AG20443 (cell line): ENCODE results near the gene SLC6A7.

Source experiments
- DNase-seq: peaks from one replicate; pipeline ENCODE4 v3.0.0; 2012; ENCODE audit warnings: low spot score, mixed read lengths

Gene SLC6A7

GRCh38 chr5:150189728-150190502 is at the start of gene SLC6A7:
TSS of gene SLC6A7 (plus strand) at chr5:150190062. CDS start at chr5:150190328, 266 bp downstream.
- DNase-seq, result peak; percentile 43

GRCh38 chr5:150140830-150141229 is 49.0 kb upstream of the SLC6A7 start:
- no peak for DNase-seq

- DNase-seq, result peak; percentile 78
These were observed 48.2 kb upstream of the SLC6A7 start for GRCh38 chr5:150141544-150142184.

DNA sequence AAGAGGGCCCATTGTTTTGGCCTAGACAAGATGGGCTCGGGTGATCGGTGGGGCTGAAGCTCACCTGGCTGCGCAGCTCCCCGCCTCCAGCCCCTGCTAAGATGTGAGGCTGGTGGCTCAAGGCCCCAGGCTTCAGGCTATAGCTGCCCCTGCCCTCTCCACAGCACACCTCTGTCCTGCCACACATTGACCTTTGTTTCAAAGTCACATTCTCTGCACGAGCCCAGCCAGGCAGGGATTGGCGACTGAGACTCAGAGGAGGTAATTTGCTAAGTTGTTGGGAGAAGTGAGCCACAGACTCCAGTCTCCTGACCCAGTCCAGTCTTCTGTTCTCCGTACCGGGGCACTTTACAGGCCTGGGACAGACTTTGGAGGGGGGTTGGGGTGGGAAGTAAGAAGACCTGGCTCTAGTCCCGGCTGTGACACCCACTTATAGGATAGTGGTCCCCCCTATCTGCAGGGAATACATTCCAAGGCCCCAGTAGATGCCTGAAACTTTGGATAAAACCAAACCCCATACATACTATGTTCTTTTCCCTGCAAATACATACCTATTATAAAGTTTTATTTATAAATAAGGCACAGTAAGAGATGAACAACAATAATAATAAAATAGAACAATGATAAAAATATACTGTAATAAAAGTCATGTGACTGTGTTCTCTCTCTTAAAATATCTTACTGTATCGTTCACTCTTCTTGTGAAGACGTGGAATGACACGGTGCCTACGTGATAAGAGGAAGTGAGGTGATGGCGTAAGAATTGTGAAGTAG is 47.5 kb upstream of the SLC6A7 start:
- DNase-seq, result no peak

DNA sequence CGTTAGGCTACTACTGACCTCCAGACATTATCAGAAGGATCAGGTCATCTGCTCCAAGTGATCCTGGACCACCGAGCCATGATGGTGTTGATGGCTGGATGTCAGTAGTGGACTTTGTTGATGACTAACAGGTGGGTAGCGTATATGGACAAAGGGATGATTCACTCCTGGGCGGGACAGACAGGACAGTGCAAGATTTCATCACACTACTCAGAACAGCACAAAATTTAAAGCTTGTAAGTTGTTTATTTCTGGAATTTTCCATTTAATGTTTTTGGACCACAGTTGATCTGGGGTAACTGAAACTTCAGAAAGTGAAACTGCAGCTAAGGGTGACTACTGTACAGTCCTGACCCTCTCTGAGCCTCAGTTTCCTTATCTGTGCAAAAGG is 46.9 kb upstream of the SLC6A7 start:
- peak; percentile 67 for DNase-seq

- peak; percentile 87 for DNase-seq
These were observed 46.3 kb upstream of the SLC6A7 start for GRCh38 chr5:150143350-150144245.

DNA sequence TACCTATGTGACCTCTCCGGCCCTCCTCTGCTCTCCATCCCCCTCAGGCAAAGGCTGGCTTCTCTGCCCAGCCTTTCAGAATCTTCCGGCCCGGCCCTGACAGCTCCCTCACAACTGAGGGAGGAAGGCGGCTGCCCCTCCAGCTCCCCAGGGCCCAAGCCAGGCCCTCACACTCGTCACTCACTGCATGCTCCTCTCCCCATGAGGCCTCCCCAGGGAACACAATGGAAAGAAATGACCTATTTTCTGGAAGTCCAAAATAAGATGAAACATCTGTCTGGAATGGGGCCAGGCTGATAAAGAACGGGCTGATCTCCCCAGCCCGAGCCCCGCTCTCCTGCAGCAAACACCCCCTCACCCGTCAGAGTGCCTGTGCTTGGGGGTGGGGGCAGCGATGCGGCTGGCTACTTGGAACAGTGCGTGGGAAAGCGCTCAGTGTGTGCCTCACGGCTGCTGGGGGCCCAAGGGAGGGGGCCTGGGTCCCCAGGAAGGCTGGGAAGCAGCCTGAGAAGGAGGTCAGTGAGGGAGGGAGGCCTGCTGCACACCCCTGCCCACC is 45.5 kb upstream of the SLC6A7 start:
- DNase-seq, result no peak

DNA sequence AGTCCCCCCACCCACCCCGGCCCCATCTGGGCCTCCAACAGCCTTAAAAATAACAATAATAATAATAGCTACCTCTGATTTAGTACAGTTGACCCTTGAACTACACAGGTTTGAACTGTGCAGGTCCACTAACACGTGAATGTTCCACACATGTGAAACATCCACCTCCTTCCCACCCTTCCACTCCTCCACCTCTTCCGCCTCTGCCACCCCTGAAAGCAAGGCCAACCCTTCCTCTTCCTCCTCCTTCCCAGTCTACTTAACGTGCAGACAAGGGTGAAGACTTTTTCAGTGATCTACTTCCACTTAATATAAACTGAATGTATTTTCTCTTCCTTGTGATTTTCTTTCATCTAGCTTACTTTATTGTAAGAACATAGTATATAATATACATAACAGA is 45.0 kb upstream of the SLC6A7 start:
- DNase-seq, result no peak

DNA sequence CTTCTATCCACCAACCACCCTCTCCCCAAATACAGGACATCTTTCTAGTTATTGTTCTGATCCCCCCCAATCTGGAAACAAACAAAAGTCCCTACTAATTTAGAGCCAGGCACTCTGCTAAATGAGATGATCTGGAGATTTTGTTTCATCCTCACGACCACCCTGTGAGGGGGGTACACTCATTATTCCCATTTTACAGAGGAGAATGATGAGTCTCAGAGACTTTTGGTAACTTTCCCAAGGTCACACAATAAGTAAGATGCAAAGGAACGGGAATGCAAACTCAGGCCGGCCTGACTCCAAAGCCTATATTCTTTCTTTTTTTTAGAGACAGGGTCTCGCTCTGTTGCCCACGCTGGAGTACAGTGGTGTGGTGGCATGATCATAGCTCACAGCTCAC is 43.6 kb upstream of the SLC6A7 start:
- DNase-seq, result no peak

DNA sequence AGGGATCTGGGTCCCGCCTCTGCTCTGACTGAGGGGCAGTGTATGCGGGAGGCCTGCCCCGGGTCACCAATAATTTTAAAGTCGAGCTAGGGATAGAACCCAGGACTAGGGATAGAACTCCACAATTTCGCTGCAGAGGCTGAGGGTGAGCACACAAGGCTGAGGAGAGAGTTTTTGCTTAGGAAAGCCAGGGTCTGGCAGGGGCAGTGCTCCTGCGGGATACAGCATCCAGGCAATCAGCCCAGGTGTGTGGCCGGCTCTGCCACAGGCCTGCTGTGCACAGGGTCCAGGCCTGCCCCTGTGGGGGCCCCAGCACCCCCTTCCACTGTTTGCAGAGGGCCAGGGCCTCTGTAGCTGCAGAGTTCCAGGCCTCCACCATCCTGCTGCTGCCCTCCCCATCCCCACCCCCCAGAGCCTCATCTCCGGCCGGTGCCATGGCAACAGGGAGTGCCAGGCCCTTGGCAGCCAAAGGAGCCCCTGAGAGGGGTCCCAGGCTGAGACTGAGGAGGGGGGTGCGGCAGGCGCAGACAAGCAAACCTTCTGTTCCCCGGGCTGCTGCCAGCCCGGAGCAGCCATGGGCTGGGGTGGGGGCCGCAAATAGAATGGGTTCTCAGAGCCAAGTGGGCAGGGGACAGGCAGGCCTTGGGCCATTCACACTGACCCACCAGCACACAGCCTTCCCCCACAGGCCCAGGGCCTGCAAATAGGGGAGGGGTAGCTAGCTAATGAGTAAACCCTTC is 42.8 kb upstream of the SLC6A7 start:
- DNase-seq, result no peak

DNA sequence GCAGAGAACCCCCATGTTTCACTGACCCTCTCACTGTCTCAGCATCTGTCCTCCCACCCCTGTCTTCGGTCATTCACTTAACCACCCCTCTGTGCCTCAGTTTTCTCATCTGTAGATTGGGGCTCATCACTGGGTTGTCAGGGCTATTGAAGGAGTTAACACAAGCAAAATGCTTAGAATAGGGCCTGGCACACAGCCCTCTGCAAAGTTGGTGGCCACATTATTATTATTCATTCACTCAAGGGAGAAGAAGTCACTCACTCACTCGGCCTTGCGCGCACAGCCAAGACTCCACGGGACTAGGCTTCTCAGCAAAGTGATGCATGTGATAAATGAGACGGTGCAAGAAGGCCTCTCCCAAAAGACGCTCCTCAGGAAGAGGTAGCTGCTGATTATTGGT is 42.2 kb upstream of the SLC6A7 start:
- DNase-seq, result no peak

DNA sequence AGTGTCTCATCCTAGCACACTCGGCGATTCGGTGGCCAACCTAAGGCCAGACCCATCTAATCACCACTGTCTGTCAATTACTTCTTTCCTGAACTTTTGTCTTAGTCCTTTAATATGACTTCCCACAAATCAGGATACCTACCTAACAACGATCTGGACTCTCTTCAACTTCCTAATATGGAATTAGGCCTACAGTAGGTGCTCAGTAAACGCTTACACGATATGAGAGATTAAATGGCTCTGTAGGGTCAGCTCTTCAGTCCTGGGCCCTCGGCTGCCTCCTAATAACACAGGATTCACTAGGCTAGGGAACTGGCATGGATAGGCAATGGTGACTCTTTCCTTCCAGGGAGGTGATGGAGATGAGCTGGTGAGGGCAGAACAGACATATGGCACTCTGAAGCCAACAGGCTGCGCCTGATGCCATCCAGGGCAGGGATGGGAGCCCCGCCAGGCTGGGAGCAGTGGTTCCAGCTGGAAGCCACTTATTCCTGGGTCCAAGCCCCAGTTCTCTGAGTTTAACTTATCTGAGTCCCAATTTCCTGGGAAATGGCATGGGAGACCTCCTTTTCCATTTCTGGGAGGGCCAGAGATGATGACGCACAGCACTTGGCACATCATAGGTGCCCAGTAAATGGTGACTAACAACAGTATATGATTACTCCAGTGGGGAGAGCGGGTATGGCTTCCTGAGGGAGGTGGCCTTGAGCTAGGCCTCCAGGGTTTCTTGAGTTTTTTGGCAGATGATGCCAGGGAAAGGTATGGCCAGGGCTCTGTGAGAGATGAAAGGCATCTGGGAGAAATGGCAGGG is 41.5 kb upstream of the SLC6A7 start:
- DNase-seq, result peak; percentile 59

GRCh38 chr5:150149618-150150017 is 40.2 kb upstream of the SLC6A7 start:
- DNase-seq, result no peak

DNA sequence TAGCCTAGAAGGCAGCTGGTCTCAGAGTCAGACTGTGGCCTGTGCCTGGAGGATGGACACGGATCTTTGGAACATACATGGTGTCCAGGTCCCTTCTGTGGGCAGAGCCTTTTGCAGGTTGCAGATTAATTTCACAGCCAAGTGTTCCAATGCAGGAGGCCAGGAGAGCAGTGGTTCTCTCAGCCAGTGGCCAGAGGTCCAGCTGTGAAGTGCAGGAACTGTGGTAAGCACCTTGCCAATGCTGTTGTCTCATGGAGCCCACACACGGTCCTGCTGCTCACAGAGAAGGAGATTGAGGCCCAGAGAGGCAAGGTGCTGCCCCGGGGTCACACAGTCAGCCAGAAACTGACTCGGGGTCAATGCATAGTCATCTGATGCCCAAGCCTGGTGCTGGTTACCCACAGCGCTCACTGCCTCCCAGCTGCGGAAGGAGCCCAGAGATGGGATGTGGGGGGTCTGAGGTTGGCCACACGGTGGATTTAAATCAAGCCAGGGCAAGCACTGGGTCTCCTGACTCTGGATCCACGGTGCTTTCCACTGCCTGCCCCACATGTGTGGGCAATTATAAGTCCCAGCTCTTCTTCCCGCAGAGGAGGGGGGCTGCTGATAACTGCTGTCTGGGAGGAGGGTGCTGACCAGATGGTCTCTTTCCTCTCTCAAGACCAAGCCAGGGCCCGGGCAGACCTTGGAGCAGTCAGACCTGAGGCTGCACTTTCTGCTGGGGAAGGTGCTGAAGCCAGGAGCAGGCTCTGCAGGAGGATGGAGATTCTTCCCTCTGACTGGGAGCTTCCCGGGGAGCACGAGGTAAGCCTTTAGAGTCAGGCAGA is 37.0 kb upstream of the SLC6A7 start:
- DNase-seq, result no peak

DNA sequence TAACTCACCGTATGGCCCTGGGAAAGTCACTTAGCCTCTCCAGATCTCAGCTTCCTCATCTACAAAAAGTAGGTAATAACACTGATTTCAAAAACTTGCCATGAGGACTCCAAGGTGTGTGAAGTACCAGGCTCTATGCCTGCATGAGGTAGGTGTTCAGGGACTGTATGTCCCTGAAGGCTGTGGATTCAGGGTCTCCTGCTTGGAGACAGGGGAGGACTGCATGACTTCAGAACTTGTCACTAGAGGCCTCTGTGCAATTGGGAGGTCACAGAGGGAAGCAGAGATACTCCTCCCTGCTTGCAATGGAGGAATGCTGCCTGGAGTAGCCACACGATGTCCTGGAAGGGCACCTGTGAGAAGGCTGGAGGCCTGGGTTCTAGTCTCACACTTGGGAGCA is 36.4 kb upstream of the SLC6A7 start:
- DNase-seq, result no peak

DNA sequence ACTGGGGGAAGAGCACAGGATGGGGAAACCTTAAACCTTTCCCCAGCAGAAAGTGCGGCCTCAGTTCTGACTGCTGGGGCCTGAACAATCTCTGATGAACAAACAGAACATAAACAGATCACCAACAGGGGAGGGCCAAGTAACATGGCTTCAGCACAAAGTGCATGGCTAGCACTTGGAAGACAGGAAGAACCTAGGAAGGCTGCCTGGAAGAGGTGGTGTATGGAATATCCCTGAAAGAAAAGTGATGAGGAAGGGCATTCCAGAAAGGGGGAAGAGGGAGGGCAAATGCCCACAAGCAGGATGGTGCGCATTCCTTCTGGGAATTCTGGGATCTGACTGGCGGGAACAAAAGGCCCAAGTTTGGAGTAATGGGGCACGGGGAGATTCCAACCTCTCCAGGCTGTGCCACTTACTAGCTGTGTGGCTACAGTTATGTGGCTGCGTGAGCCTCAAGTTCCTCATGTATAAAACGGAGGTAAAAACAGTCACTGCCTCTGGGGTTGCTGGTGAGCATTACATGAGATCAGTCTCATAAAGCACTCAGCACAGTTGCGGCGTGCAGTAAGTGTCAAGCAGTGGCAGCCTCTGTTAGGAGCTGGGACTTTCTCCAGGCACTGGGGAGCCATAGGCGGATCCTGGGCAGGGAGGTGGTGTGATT is 35.8 kb upstream of the SLC6A7 start:
- DNase-seq, result peak; percentile 59

- DNase-seq, result no peak
These were observed 35.2 kb upstream of the SLC6A7 start for GRCh38 chr5:150154618-150155128.
